Measurements from ENCODE around the gene PSMA2. TPM values are rescaled to one million over a fixed set of nuclear protein-coding genes. Genes with fewer than 3 reads are reported as not detected.

Gene PSMA2
- total RNA-seq, 4 donors from 2014 or later, result 33.1 to 123 (median 81.4) TPM

GRCh38 chr7:42914421-42915045 is 17.4 kb downstream of the PSMA2 start:
- H3K27ac ChIP-seq, result peak overlapping the region in 3 of 4 donors; percentile 24 to 54 (median 51)
- 43 to 48% methylated on average over 4 of the region's 5 CpGs for WGBS, 2 donors

GRCh38 chr7:42914009-42914408 is 18.0 kb downstream of the PSMA2 start:
- no peaks in the 10 kb centered on the region for H3K27me3 ChIP-seq
- DNase-seq, result no peak
- intact Hi-C loops (cut with DNase I), result no loop called here
- no peak overlapping the region for H3K4me3 ChIP-seq
- H3K27ac ChIP-seq, result no peak overlapping the region
- peaks cover 0 to 38% (median 12%) of the 10 kb centered on the region in 3 donors for H3K36me3 ChIP-seq
- H3K9me3 ChIP-seq, result no peaks in the 10 kb centered on the region
- peaks cover 4 to 32% (median 11%) of the 10 kb centered on the region in 3 donors for H3K4me1 ChIP-seq
- TF ChIP-seq POLR2A (IDR thresholded peaks at IDR 0.05) (no peak), CTCF (IDR thresholded peaks at IDR 0.05) (no peak)
- 71 to 75% methylated on average over 6 of the region's 6 CpGs for WGBS, 2 donors

More at GRCh38 chr7:42914421-42915045, 17.4 kb downstream of the PSMA2 start:
- intact Hi-C loops (cut with DNase I), result no loop called here
- Histone ChIP-seq H3K27me3 (no peaks in the 10 kb centered on the region), H3K4me1 (peaks cover 4 to 32% (median 11%) of the 10 kb centered on the region in 3 donors), H3K9me3 (no peaks in the 10 kb centered on the region), H3K4me3 (no peak overlapping the region), H3K36me3 (peaks cover 0 to 43% (median 13%) of the 10 kb centered on the region in 3 donors)
- TF ChIP-seq CTCF (IDR thresholded peaks at IDR 0.05) (no peak), POLR2A (IDR thresholded peaks at IDR 0.05) (no peak)
- no peak for DNase-seq

GRCh38 chr7:42913591-42913990 is 18.4 kb downstream of the PSMA2 start:
- Histone ChIP-seq H3K36me3 (peaks cover 0 to 34% (median 12%) of the 10 kb centered on the region in 3 donors), H3K9me3 (no peaks in the 10 kb centered on the region), H3K4me3 (no peak overlapping the region), H3K27ac (no peak overlapping the region), H3K27me3 (no peaks in the 10 kb centered on the region), H3K4me1 (peaks cover 4 to 32% (median 11%) of the 10 kb centered on the region in 3 donors)
- WGBS, 2 donors, result 47 to 81% methylated on average over 2 of the region's 2 CpGs
- no peak for DNase-seq
- TF ChIP-seq POLR2A (IDR thresholded peaks at IDR 0.05), result no peak
- no peak for TF ChIP-seq CTCF (IDR thresholded peaks at IDR 0.05)
- intact Hi-C loops (cut with DNase I), result no loop called here

GRCh38 chr7:42911454-42912447 is 20.2 kb downstream of the PSMA2 start, which contains the start of gene C7orf25:
C7orf25 (minus strand) TSS chr7:42912070; CDS start chr7:42910900, 1,170 bp downstream.
- H3K27ac ChIP-seq, result peak within 1 kb of the TSS; percentile 79 to 91 (median 87)
- no peaks in the 10 kb centered on the region for H3K27me3 ChIP-seq
- H3K4me3 ChIP-seq, result peak within 1 kb of the TSS; percentile 83 to 96 (median 90)
- intact Hi-C loops (cut with DNase I), result no loop called here
- DNase-seq, result peak; percentile 74
- H3K9me3 ChIP-seq, result no peaks in the 10 kb centered on the region
- peak in 2 of 4 donors; percentile 46 to 50 for TF ChIP-seq POLR2A (IDR thresholded peaks at IDR 0.05)
- peak in 3 of 6 experiments; percentile 5 to 30 (median 15) for TF ChIP-seq CTCF (IDR thresholded peaks at IDR 0.05)
- peaks cover 4 to 32% (median 11%) of the 10 kb centered on the region in 3 donors for H3K4me1 ChIP-seq
- 0 to 1% methylated on average over 19 to 29 of the region's 95 CpGs for WGBS, 2 donors
- H3K36me3 ChIP-seq, result peaks cover 0 to 15% (median 8%) of the 10 kb centered on the region in 3 donors

Measured in esophagus squamous epithelium (tissue), 5 donors.